GM12878 (cell line): Measurements from ENCODE around the gene TMEM132D. TPM values are rescaled to one million over a fixed set of nuclear protein-coding genes. Genes with fewer than 3 reads are reported as not detected.

Source experiments
- ATAC-seq: fragments of 200-7000 bp; cut with Tn5 transposase; 3 replicates; pipeline ENCODE4 v1.9.1; 2020; ENCODE audit warnings: mild to moderate bottlenecking, moderate library complexity
- BruUV-seq: library from RNA; stranded (reverse); fragments of 400-500 nt; replicated peaks from 2 replicates; lab custom pipeline; 2021; lab: Mats Ljungman, UMichigan
- CTCF ChIA-PET: fragments of 300-600 bp; sonication (Branson Sonifier 250); formaldehyde crosslinking; extraction: SDS; loops from one replicate; lab custom pipeline; 2021; ENCODE audit warnings: inconsistent platforms; lab: Yijun Ruan, JAX
- POLR2A ChIA-PET: fragments of 350-600 bp; formaldehyde crosslinking; extraction: SDS; loops from one replicate; lab custom pipeline; 2021; ENCODE audit warnings: inconsistent platforms; lab: Charles Lee
- RAD21 ChIA-PET: fragments of 300-600 bp; sonication (Branson Sonifier 250); formaldehyde crosslinking; loops from one replicate; lab custom pipeline; 2023; ENCODE audit warnings: antibody characterized with exemption; ENCODE audit not compliant: unreplicated experiment; lab: Charles Lee
- SMC1A ChIA-PET: fragments of 300-600 bp; sonication (Branson Sonifier 250); formaldehyde crosslinking; loops from one replicate; lab custom pipeline; 2023; ENCODE audit not compliant: unreplicated experiment, uncharacterized antibody; lab: Charles Lee
- DNase-seq: peaks from one replicate; pipeline ENCODE4 v3.0.0-alpha.2; 2011; ENCODE audit warnings: low read depth, low spot score
- FAIRE-seq: peaks from 3 replicates; lab custom pipeline; 2011; peaks lifted over from hg19 to GRCh38; lab: Jason Lieb, UNC
- H2AFZ ChIP-seq: 2 replicates; pipeline ENCODE4 v1.6.0; 2011; ENCODE audit warnings: low read depth, low read length, control low read depth; ENCODE audit not compliant: control insufficient read depth
- H3K27ac ChIP-seq: 2 replicates; pipeline ENCODE4 v1.5.1; 2011; ENCODE audit warnings: control low read depth; ENCODE audit not compliant: control insufficient read depth, insufficient read depth
- H3K27me3 ChIP-seq, 2 experiments: replicated peaks in 1 of 2; 2 replicates each; pipeline versions ENCODE4 v1.6.0 to v1.6.1; 2011; ENCODE audit warnings: low read length in 1 of 2; ENCODE audit not compliant: control insufficient read depth in 2 of 2, insufficient read depth in 2 of 2
- H3K36me3 ChIP-seq, 2 experiments: 2 replicates each; pipeline ENCODE4 v1.5.1; 2011; ENCODE audit warnings: low read length in 1 of 2; ENCODE audit not compliant: control insufficient read depth in 2 of 2, insufficient read depth in 2 of 2
- H3K4me1 ChIP-seq: 2 replicates; pipeline ENCODE4 v1.6.1; 2011; ENCODE audit warnings: mild to moderate bottlenecking, low read length, moderate library complexity, mixed read lengths; ENCODE audit not compliant: control insufficient read depth, insufficient read depth
- H3K4me2 ChIP-seq: 2 replicates; pipeline ENCODE4 v1.6.0; 2011; ENCODE audit warnings: control low read depth; ENCODE audit not compliant: control insufficient read depth, insufficient read depth
- H3K4me3 ChIP-seq: fragments of 200-600 bp; sonication (generic); 2 replicates; pipeline ENCODE4 v1.5.1; 2016
- H3K79me2 ChIP-seq: 2 replicates; pipeline ENCODE4 v1.6.0; 2011; ENCODE audit warnings: low read length; ENCODE audit not compliant: control insufficient read depth, insufficient read depth
- H3K9ac ChIP-seq: 2 replicates; pipeline ENCODE4 v1.8.0; 2011; ENCODE audit warnings: low read length, control low read depth, mixed read lengths; ENCODE audit not compliant: control insufficient read depth, insufficient read depth
- H3K9me3 ChIP-seq: replicated peaks from 3 replicates; pipeline ENCODE4 v1.5.1; 2011; ENCODE audit warnings: mild to moderate bottlenecking, low read length; ENCODE audit not compliant: control insufficient read depth, insufficient read depth
- H4K20me1 ChIP-seq: 2 replicates; pipeline ENCODE4 v1.6.0; 2011; ENCODE audit not compliant: control insufficient read depth, insufficient read depth
- CEBPB ChIP-seq, 2 experiments: fragments of 150-350 bp in 1 of 2; IDR thresholded peaks; 2 replicates each; pipeline ENCODE4 v1.6.1; 2012 to 2014; ENCODE audit warnings: low read depth in 2 of 2, low read length in 2 of 2, borderline replicate concordance in 1 of 2, inconsistent platforms in 1 of 2
- ELK1 ChIP-seq: IDR thresholded peaks from 2 replicates; pipeline ENCODE4 v1.6.1; 2012; ENCODE audit warnings: low read depth, low read length, improper control_type of control experiment
- ETV6 ChIP-seq, 2 experiments: fragments of 450-650 bp in 1 of 2; IDR thresholded peaks in 1 of 2; conservative IDR thresholded peaks in 1 of 2; 2 replicates each; pipeline ENCODE4 v1.6.1; 2014; ENCODE audit warnings: antibody characterized with exemption in 1 of 2, borderline replicate concordance in 1 of 2, low read depth in 1 of 2, mild to moderate bottlenecking in 1 of 2, moderate library complexity in 1 of 2
- HDGF ChIP-seq: fragments of 450-650 bp; IDR thresholded peaks from 2 replicates; pipeline ENCODE4 v1.6.1; 2016; ENCODE audit warnings: antibody characterized with exemption
- JUND ChIP-seq: IDR thresholded peaks from 2 replicates; pipeline ENCODE4 v1.6.1; 2012; ENCODE audit warnings: low read depth, mild to moderate bottlenecking, low read length, improper control_type of control experiment, moderate library complexity
- MEF2A ChIP-seq: IDR thresholded peaks from 2 replicates; pipeline ENCODE4 v1.6.1; 2011; ENCODE audit warnings: low read depth, mild to moderate bottlenecking, low read length, moderate library complexity; ENCODE audit not compliant: insufficient read depth
- NFXL1 ChIP-seq: fragments of 450-650 bp; IDR thresholded peaks from 2 replicates; pipeline ENCODE4 v1.6.1; 2017; ENCODE audit warnings: antibody characterized with exemption, mild to moderate bottlenecking, borderline replicate concordance
- PAX8 ChIP-seq: fragments of 450-650 bp; IDR thresholded peaks from 2 replicates; pipeline ENCODE4 v1.6.1; 2017; ENCODE audit warnings: mild to moderate bottlenecking, moderate library complexity
- PBX3 ChIP-seq: IDR thresholded peaks from 2 replicates; pipeline ENCODE4 v1.6.1; 2011; ENCODE audit warnings: mild to moderate bottlenecking, low read depth, low read length, moderate library complexity; ENCODE audit not compliant: insufficient replicate concordance
- WGBS: methylation state at CpG from one replicate; pipeline ENCODE4 v1.1.6; 2016; ENCODE audit warnings: low lambda C conversion rate; ENCODE audit not compliant: insufficient replicate concordance, insufficient coverage; ENCODE audit errors: missing lambda C conversion rate; 5-methylcytosine and 5-hydroxymethylcytosine counted together
- in situ Hi-C: fragments of 300-500 bp; cut with MboI; formaldehyde crosslinking; loops from 9 replicates; pipeline ENCODE4 v1.14.3; 2018; ENCODE audit warnings: mixed read lengths
- intact Hi-C: fragments of 100-400 bp; cut with micrococcal nuclease; formaldehyde crosslinking; loops from one replicate; pipeline ENCODE4 v1.14.2; 2022; ENCODE audit not compliant: unreplicated experiment
- polyA plus RNA-seq, 11 experiments: library from polyadenylated mRNA; depleted of rRNA in 4 of 11; unstranded in 6 of 11; stranded (reverse) in 5 of 11; fragments of >200 nt; fragmentation: Nextera tagmentation in 4 of 11; fragmentation: Illumina TruSeq in 1 of 11; extraction: Ambion mirVana in 4 of 11; extraction: Trizol in 1 of 11; gene quantifications; 1 replicate in 1 of 11; 2 replicates in 10 of 11; pipeline versions ENCODE4 v1.2.1 to v1.2.3, GENCODE V29; 2011 to 2016; ENCODE audit warnings: inconsistent platforms in 2 of 11, missing spikeins in 2 of 11, low read depth in 1 of 11
- total RNA-seq, 4 experiments: library from RNA; depleted of rRNA in 3 of 4; stranded (reverse); fragments of >200 nt in 3 of 4; fragmentation: Illumina TruSeq in 1 of 4; extraction: Trizol in 1 of 4; gene quantifications; 2 replicates each; pipeline versions ENCODE4 v1.2.1 to v1.2.3, GENCODE V29; 2013 to 2021

TMEM132D gene
- total and polyA plus RNA-seq, 10 of the 15 experiments (the other 5 are each of a cell fraction or from before 2014, with no cell fraction given), result under 0.01 to 0.12 (median 0.02) TPM; not detected in 3

GRCh38 chr12:129276361-129277060 lies 627.3 kb downstream of the TMEM132D start:
- Histone ChIP-seq H3K79me2 (no peaks in the 10 kb centered on the region), H3K4me3 (no peak overlapping the region), H3K4me2 (no peak overlapping the region), H3K9me3 (no peaks in the 10 kb centered on the region), H4K20me1 (no peaks in the 10 kb centered on the region), H3K4me1 (no peaks in the 10 kb centered on the region), H3K36me3 (no peaks in the 10 kb centered on the region), H3K27ac (no peak overlapping the region), H3K27me3 (no peaks in the 10 kb centered on the region), H2AFZ (no peak overlapping the region), H3K9ac (no peak overlapping the region)
- CTCF ChIA-PET, result no interaction called here
- in situ Hi-C loops, result no loop called here
- FAIRE-seq, result no peak
- SMC1A ChIA-PET, result no interaction called here
- no peak for ATAC-seq
- RAD21 ChIA-PET, result no interaction called here
- no peak for DNase-seq
- no TSS peak for BruUV-seq
- WGBS, result 20% methylated on average over 9 of the region's 9 CpGs
- POLR2A ChIA-PET, result no interaction called here
- TF ChIP-seq HDGF, result no peak
- TF ChIP-seq JUND, result no peak
- TF ChIP-seq MEF2A, result no peak
- TF ChIP-seq PAX8, result no peak
- TF ChIP-seq PBX3, result no peak
- no peak for TF ChIP-seq ELK1
- no peak for TF ChIP-seq CEBPB (IDR thresholded peaks at IDR 0.05; ENCODE audit: borderline replicate concordance in 1 of 2, low read depth in 2 of 2, low read length in 2 of 2)
- TF ChIP-seq ETV6 (conservative IDR thresholded peaks at IDR 0.05 in 1 of 2, IDR thresholded peaks at IDR 0.05 in 1 of 2; ENCODE audit: borderline replicate concordance in 1 of 2, low read depth in 1 of 2), result no peak
- TF ChIP-seq NFXL1, result no peak
- intact Hi-C loops, result no loop called here
